ENCODE results near the gene IFT52. TPM values are rescaled to one million over a fixed set of nuclear protein-coding genes. Genes with fewer than 3 reads are reported as not detected.

The IFT52 gene
- polyA plus RNA-seq, 12 donors: 21.9 to 42.7 (median 30.4) TPM; not detected in 2

DNA sequence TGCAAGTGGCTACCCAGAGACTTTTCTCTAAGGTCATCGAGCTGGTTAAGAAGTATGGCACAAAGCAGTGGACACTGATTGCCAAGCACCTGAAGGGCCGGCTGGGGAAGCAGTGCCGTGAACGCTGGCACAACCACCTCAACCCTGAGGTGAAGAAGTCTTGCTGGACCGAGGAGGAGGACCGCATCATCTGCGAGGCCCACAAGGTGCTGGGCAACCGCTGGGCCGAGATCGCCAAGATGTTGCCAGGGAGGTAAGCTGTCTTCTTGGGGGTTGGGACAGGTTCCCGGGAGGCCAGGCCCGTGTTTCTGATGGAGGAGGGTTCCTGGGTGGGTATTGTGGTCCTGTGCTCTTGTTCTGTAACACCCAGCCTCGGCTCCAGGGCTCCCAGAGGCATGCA, 96.1 kb downstream of the IFT52 start:
- DNase-seq: no peak

GRCh38 chr20:43689165-43689564, 98.4 kb downstream of the IFT52 start:
- DNase-seq: no peak

- no peak for DNase-seq
Observed at GRCh38 chr20:43690943-43691598, 100.3 kb downstream of the IFT52 start.

GRCh38 chr20:43691928-43692524, 101.3 kb downstream of the IFT52 start:
- DNase-seq: no peak

DNA sequence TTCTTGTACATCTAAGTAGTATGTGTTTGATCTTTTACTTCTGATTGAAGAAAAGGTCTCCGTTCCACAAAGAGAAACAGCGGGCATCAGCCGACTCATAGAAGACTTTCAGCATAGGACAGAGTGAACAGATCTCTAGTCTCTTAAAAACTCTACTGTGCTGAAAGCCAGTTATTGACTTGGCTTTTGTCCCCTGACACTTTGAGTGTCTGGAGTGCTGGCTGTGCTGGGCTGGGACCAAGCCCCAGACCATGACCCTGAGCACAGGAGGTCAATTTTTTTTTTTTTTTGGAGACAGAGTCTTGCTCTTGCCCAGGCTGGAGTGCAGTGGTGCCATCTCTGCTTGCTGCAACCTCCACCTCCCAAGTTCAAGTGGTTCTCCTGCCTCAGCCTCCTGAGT, 104.0 kb downstream of the IFT52 start:
- DNase-seq: no peak

DNA sequence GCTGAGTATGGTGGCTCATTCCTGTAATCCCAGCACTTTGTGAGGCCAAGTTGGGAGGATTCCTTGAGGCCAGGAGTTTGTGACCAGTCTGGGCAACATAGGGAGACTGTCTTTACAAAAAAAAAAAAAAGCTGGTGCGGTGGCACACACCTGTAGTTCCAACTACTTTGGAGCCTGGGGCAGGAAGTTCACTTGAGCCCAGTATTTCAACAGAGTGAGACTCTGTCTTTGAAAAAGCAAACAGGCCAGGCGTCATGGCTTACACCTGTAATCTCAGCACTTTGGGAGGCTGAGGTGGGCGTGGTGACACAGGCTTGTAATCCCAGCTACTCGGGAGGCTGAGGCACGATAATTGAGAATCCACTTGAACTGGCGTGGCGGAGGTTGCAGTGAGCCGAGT, 104.8 kb downstream of the IFT52 start:
- no peak for DNase-seq

Other genes starting within 250 kb of the IFT52 start
- gene SRSF6, start 133.0 kb upstream of the IFT52 start, polyA plus RNA-seq (ENCODE audit: insufficient read length in 12 of 12): 100 to 1,000 TPM; 104 to 844 (median 167) TPM
- gene L3MBTL1, start 83.2 kb upstream of the IFT52 start, polyA plus RNA-seq (ENCODE audit: insufficient read length in 12 of 12): 10 to 100 TPM in 4 of 12 donors, 1 to 10 TPM in 7, not detected in 1; 3.6 to 15.9 (median 9.2) TPM
- 1 to 10 TPM in 5 of 12 donors, under 1 TPM in 5, not detected in 2; 0.29 to 6.3 (median 1.2) TPM for gene SGK2, start 31.9 kb upstream of the IFT52 start, polyA plus RNA-seq (ENCODE audit: insufficient read length in 12 of 12)
- gene MYBL2, start 76.2 kb downstream of the IFT52 start, polyA plus RNA-seq (ENCODE audit: insufficient read length in 12 of 12): 10 to 100 TPM in 11 of 12 donors, not detected in 1; 10.2 to 32.3 (median 14.1) TPM
- not detected for gene GTSF1L, start 136.1 kb downstream of the IFT52 start, polyA plus RNA-seq (ENCODE audit: insufficient read length in 12 of 12)

All from muscle of arm (tissue), 12 donors.